Right atrium auricular region (tissue), 2 donors: Measurements from ENCODE around the gene F5. TPM values are rescaled to one million over a fixed set of nuclear protein-coding genes. Genes with fewer than 3 reads are reported as not detected.
A peak's percentile ranks its signal among the peaks of the same experiment; 100 is the strongest.

ENCODE experiments used
- DNase-seq: peaks from one replicate; pipeline ENCODE4 v3.0.0-alpha.2; 2019; ENCODE audit warnings: low spot score
- H3K27ac ChIP-seq, 2 donors: fragments of 200-600 bp; sonication (generic); 1 replicate in 1 of 2; 2 replicates in 1 of 2; pipeline ENCODE4 v1.5.1; 2016 to 2019
- H3K27me3 ChIP-seq, 2 donors: fragments of 200-600 bp; sonication (generic); one replicate each; pipeline versions ENCODE4 v1.5.1 to v1.6.0; 2017 to 2019
- H3K36me3 ChIP-seq: fragments of 200-600 bp; sonication (generic); one replicate; pipeline ENCODE4 v1.5.1; 2016
- H3K4me1 ChIP-seq, 2 donors: fragments of 200-600 bp; sonication (generic); one replicate each; pipeline versions ENCODE4 v1.5.1 to v1.6.0; 2017 to 2019
- H3K4me3 ChIP-seq, 2 donors: fragments of 200-600 bp; sonication (generic); 1 replicate in 1 of 2; 2 replicates in 1 of 2; pipeline ENCODE4 v1.5.1; 2017 to 2019; ENCODE audit warnings: mild to moderate bottlenecking in 1 of 2, moderate library complexity in 1 of 2
- H3K9me3 ChIP-seq, 2 donors: fragments of 200-600 bp; sonication (generic); one replicate each; pipeline ENCODE4 v1.5.1; 2019
- CTCF ChIP-seq, 2 donors: fragments of 200-600 bp; sonication (generic); IDR thresholded peaks; one replicate each; pipeline ENCODE4 v1.5.1; 2019; ENCODE audit warnings: antibody characterized with exemption in 2 of 2
- total RNA-seq, 2 donors: library from RNA; depleted of rRNA; stranded (reverse); fragments of >200 nt; gene quantifications; one replicate each; pipeline ENCODE4 v1.1.0, GENCODE V29; 2016

F5 gene
- total RNA-seq, 2 donors from 2014 or later: 4.9 to 55.5 TPM

GRCh38 chr1:169468982-169469381 lies 117.3 kb downstream of the F5 start:
- no peak for DNase-seq
- H3K4me3 ChIP-seq: no peak overlapping the region
- no peak for TF ChIP-seq CTCF (IDR thresholded peaks at IDR 0.05)
- H3K27me3 ChIP-seq: no peaks in the 10 kb centered on the region
- H3K4me1 ChIP-seq: no peaks in the 10 kb centered on the region
- peaks cover 33% of the 10 kb centered on the region for H3K36me3 ChIP-seq
- no peak overlapping the region for H3K27ac ChIP-seq
- no peaks in the 10 kb centered on the region for H3K9me3 ChIP-seq

- no peak for DNase-seq
- peaks cover 33% of the 10 kb centered on the region for H3K36me3 ChIP-seq
- no peak overlapping the region for H3K27ac ChIP-seq
- H3K4me1 ChIP-seq: no peaks in the 10 kb centered on the region
- no peak overlapping the region for H3K4me3 ChIP-seq
- TF ChIP-seq CTCF (IDR thresholded peaks at IDR 0.05): peak in 1 of 2 donors; percentile 48
- H3K9me3 ChIP-seq: no peaks in the 10 kb centered on the region
- H3K27me3 ChIP-seq: no peaks in the 10 kb centered on the region
Measured at GRCh38 chr1:169466259-169467230, 119.7 kb downstream of the F5 start.

GRCh38 chr1:169465281-169465680 lies 121.0 kb downstream of the F5 start:
- Histone ChIP-seq H3K27me3 (no peaks in the 10 kb centered on the region), H3K4me3 (no peak overlapping the region), H3K9me3 (no peaks in the 10 kb centered on the region), H3K36me3 (peaks cover 33% of the 10 kb centered on the region), H3K27ac (no peak overlapping the region), H3K4me1 (no peaks in the 10 kb centered on the region)
- no peak for TF ChIP-seq CTCF (IDR thresholded peaks at IDR 0.05)
- no peak for DNase-seq

Other genes with a start within 250 kb of the F5 start
- gene NME7, start 218.7 kb downstream of the F5 start, total RNA-seq: 10 to 100 TPM in 1 of 2 donors, 1 to 10 TPM in 1; 9.1 to 10.4 TPM
- 10 to 100 TPM; 14.6 to 18.4 TPM for gene BLZF1, start 218.3 kb downstream of the F5 start, total RNA-seq
- gene CCDC181, start 159.0 kb downstream of the F5 start, total RNA-seq: 1 to 10 TPM in 1 of 2 donors, under 1 TPM in 1; 0.37 to 1.9 TPM
- 10 to 100 TPM; 23.5 to 24.1 TPM for gene SLC19A2, start 100.5 kb downstream of the F5 start, total RNA-seq
- 10 to 100 TPM; 13.7 to 16.7 TPM for gene SELP, start 43.6 kb upstream of the F5 start, total RNA-seq
- 1 to 10 TPM in 1 of 2 donors, under 1 TPM in 1; 0.74 to 2.2 TPM for gene SELL, start 125.1 kb upstream of the F5 start, total RNA-seq
- gene SELE, start 147.6 kb upstream of the F5 start, total RNA-seq: under 1 TPM; 0.11 to 0.94 TPM
- 1 to 10 TPM; 4.0 to 5.7 TPM for gene METTL18, start 208.4 kb upstream of the F5 start, total RNA-seq